PFSK-1 (cell line): ENCODE measurements around the gene DSTN.

Experiments used
- FOXP2 ChIP-seq: optimal IDR thresholded peaks from 2 replicates; pipeline ENCODE3; 2011; ENCODE audit warnings: borderline replicate concordance, control low read depth, inconsistent platforms; ENCODE audit not compliant: insufficient read depth; ENCODE audit errors: extremely low read length, extremely low read depth
- POLR2AphosphoS5 ChIP-seq: IDR thresholded peaks from 2 replicates; pipeline ENCODE4 v1.6.1; 2012; ENCODE audit warnings: low read depth, mild to moderate bottlenecking, control low read depth, low read length, moderate library complexity
- SIN3A ChIP-seq: IDR thresholded peaks from 2 replicates; pipeline ENCODE4 v1.6.1; 2012; ENCODE audit warnings: mild to moderate bottlenecking, low read length, moderate library complexity, borderline replicate concordance; ENCODE audit not compliant: insufficient read depth
- TAF1 ChIP-seq: IDR thresholded peaks from 2 replicates; pipeline ENCODE4 v1.6.1; 2012; ENCODE audit warnings: low read length, control low read depth, borderline replicate concordance; ENCODE audit not compliant: insufficient read depth
- TF ChIP-seq, protein P1 (sequence below), 2 experiments: IDR thresholded peaks; 2 replicates each; pipeline versions ENCODE4 v1.6.1 to v1.8.0; 2011 to 2012; ENCODE audit warnings: low read depth in 2 of 2, low read length in 2 of 2, control low read depth in 1 of 2, inconsistent platforms in 1 of 2, mild to moderate bottlenecking in 1 of 2, moderate library complexity in 1 of 2; ENCODE audit not compliant: insufficient read depth in 1 of 2

Gene DSTN

DNA sequence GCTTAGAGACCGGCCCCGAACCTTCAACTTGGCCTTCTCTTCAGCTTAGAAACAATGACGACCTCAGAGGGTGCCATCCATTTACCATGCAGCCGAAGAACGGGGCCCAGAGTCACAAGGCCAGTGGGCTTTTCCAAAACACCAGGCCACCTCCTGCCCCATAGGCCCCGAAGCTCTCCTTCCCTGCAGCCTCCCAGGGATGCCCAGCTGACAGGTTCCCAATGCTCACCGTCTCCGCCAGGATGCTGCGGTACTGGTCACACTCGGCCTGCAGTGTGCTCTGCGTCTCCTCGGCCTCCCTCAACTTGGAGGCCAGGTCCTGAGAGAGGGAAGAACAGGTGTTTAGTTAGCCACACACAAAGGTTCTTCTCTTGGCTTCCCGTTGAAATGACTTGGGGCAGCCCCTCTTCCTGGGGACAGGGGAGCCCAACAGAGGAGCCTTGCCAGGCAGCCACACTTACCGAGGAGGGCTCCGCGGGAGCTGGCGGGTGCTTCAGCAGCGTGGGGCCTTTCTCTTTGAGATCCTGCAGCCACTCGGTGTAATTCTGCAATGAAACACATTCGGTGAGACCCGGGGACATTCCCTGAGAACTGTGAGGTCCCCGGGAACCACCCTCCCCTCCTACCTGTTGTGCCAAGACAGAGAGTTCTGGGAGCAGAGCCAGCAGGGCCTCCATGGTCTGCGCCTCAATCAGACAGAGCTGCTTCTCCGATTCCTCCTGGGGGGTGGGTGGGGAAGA, 51.5 kb downstream of the DSTN start:
- TF ChIP-seq SIN3A (no peak), TAF1 (no peak), POLR2AphosphoS5 (no peak), FOXP2 (no peak)
- TF ChIP-seq, protein P1, sequence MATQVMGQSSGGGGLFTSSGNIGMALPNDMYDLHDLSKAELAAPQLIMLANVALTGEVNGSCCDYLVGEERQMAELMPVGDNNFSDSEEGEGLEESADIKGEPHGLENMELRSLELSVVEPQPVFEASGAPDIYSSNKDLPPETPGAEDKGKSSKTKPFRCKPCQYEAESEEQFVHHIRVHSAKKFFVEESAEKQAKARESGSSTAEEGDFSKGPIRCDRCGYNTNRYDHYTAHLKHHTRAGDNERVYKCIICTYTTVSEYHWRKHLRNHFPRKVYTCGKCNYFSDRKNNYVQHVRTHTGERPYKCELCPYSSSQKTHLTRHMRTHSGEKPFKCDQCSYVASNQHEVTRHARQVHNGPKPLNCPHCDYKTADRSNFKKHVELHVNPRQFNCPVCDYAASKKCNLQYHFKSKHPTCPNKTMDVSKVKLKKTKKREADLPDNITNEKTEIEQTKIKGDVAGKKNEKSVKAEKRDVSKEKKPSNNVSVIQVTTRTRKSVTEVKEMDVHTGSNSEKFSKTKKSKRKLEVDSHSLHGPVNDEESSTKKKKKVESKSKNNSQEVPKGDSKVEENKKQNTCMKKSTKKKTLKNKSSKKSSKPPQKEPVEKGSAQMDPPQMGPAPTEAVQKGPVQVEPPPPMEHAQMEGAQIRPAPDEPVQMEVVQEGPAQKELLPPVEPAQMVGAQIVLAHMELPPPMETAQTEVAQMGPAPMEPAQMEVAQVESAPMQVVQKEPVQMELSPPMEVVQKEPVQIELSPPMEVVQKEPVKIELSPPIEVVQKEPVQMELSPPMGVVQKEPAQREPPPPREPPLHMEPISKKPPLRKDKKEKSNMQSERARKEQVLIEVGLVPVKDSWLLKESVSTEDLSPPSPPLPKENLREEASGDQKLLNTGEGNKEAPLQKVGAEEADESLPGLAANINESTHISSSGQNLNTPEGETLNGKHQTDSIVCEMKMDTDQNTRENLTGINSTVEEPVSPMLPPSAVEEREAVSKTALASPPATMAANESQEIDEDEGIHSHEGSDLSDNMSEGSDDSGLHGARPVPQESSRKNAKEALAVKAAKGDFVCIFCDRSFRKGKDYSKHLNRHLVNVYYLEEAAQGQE (IDR thresholded peaks at IDR 0.05; ENCODE audit: insufficient read depth in 1 of 2, low read depth in 2 of 2, low read length in 2 of 2), result no peak

DNA sequence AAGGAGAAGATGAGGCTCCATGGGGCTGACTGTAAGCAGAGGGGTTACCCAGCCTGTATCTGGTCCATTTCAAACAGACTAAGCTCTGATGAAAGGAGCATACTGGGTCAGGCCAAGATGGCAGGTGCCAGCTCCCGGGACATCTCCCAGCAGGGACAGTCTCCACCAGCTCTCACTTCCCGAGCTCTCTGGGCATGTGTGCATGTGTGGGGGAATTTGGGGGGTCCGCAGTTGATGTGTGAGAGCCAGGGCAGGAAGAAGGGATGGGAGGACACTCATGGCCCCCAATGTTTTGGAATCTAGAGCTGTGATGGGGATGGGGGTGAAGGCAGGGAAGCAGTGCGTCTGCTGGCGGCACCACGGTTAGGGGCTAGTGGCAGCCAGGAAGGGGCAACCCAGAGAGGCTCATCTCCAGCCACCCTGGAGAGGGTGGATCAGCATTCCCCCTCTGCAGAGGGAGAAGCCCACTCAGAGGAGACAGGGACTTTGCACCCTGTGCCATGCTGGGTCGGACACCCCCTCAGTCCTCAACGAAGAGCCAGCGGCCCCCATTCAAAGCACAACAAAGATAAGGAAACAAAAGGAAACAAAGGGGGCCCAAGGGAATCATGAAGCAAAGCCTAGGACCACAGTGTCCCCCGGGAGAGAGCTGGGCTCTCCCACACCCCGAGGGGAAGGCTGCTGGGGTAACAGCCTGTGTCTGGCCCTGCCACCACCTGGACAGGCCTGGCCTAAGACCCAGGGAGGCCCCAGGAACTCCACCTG, 52.4 kb downstream of the DSTN start:
- no peak for TF ChIP-seq POLR2AphosphoS5
- TF ChIP-seq SIN3A, result no peak
- TF ChIP-seq FOXP2, result no peak
- TF ChIP-seq TAF1, result no peak

DNA sequence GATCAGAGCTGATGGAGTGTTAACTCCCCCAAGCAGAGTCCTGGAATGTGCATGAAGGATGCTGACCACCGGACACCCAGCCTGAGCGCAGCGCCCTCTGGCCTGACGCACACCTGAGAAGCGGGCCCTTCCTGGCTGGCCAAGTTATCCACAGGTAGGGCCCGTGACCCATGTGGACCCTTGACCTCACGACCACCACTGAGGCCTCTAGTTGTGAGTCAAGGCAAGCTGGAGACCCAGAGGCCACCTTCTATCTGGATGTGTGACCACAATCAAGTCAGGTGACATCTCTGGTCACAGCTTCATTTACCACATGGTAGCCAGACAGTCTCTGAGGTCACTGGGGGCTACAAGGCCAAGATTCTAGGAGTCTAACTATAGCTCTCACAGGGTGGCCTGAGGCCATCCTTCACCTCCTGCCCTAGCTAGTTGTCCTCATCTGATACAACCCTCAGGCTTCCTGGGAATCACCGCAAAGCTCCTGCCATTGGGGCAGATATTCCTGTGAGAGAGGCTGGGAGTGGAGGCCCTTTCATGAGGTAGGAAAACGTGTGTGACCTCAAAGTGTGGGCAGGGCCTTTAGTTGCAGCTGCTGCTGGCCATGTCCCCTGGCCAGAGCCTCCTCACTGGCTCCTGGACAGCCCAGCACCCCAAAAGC, 53.1 kb downstream of the DSTN start:
- TF ChIP-seq, protein P1 (IDR thresholded peaks at IDR 0.05; ENCODE audit: insufficient read depth in 1 of 2, low read depth in 2 of 2, low read length in 2 of 2), result no peak
- TF ChIP-seq SIN3A (no peak), TAF1 (no peak), POLR2AphosphoS5 (no peak), FOXP2 (no peak)

DNA sequence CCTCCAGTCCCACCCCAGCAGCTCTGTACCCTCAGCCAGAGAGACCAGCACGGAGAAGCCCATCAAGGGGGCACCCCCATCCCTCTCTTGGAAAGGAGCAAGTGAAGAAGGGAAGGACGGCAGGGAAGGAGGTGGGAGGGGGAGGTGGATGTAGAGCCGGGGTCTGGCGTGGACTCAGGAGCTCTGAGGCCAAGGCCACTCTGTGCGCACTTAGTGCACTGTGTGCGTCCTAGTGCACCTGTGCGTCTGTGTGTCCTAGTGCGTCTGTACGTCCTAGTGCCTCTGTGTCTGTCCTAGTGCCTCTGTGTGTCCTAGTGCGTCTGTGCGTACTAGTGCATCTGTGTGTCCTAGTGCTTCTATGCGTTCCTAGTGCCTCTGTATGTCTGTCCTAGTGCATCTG, 54.2 kb downstream of the DSTN start:
- no peak for TF ChIP-seq TAF1
- TF ChIP-seq FOXP2, result no peak
- TF ChIP-seq, protein P1 (IDR thresholded peaks at IDR 0.05; ENCODE audit: insufficient read depth in 1 of 2, low read depth in 2 of 2, low read length in 2 of 2), result no peak
- no peak for TF ChIP-seq SIN3A
- no peak for TF ChIP-seq POLR2AphosphoS5

DNA sequence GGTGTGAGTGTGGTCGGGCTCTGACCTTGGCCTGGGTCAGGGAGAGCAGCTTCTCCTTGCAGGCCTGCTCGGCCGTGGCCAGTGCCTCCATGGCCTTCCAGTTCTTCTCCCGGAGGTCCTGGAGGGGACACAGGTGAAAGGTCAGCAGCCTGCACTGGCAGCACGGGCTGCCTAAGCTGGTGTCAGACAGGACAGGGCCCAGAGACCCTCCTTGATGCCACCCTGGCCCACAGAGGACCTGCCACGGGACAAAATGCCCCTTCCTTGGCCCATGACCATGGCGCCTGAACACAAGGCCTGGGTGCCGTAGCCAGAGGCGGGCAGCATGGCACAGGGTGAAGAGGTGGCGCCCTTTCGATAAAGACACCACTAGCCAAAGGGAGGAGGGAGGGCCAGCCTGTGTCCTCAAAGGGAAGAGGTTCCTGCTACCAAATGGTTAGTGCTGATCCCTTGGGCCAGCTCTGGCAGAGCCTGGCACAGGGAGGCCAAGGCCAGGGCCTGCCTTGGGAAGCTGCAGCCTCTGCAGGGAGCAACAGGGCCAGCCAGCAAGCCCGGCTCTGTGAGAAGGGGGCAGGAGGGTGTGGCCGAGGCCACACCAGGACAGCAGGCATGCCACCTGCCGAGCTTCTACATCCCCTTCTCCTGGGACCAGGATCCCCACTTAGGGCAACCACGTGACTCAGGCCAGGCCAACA, 54.8 kb downstream of the DSTN start:
- TF ChIP-seq POLR2AphosphoS5 (no peak), FOXP2 (no peak), SIN3A (no peak), TAF1 (no peak)
- TF ChIP-seq, protein P1 (IDR thresholded peaks at IDR 0.05; ENCODE audit: insufficient read depth in 1 of 2, low read depth in 2 of 2, low read length in 2 of 2), result no peak
